Fibroblast of lung (primary cell): ENCODE results near the gene ATP8B2.

ENCODE experiments used
- CTCF ChIP-seq, 2 donors: IDR thresholded peaks in 1 of 2; conservative IDR thresholded peaks in 1 of 2; 1 replicate in 1 of 2; 2 replicates in 1 of 2; pipeline ENCODE4 v1.5.1; 2011 to 2012; ENCODE audit warnings: low read length in 2 of 2, control low read depth in 1 of 2, inconsistent platforms in 1 of 2, low read depth in 1 of 2, mild to moderate bottlenecking in 1 of 2
- EZH2 ChIP-seq: IDR thresholded peaks from 2 replicates; pipeline ENCODE4 v1.5.1; 2012; ENCODE audit warnings: low read length, control low read depth, mild to moderate bottlenecking; ENCODE audit errors: missing control alignments

GRCh38 chr1:154344977-154345837 lies 19.9 kb downstream of the ATP8B2 start:
- TF ChIP-seq CTCF (conservative IDR thresholded peaks at IDR 0.05 in 1 of 2, IDR thresholded peaks at IDR 0.05 in 1 of 2; ENCODE audit: low read depth in 1 of 2, low read length in 2 of 2) (peak; percentile 66 to 72), EZH2 (no peak)
